ENCODE results near the gene IGDCC3.

IGDCC3 gene

DNA sequence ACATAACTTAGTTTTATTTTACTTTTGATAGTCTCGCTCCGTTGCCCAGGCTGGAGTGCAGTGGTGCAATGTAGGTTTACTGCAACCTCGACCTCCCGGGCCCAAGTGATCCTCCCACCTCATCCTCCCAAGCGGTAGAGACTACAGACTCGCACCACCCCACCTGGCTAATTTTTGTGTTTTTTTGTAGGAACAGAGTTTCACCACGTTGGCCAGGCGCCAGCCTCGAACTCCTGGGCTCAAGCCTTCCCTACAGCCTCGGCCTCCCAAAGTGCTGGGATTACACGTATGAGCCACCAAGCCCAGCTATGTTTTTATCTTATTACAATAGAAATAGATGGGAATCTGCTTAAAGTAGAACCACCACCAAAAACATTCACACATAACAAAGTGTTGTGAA is 79.1 kb downstream of the IGDCC3 start:
- Histone ChIP-seq H3K4me3 (ENCODE audit: insufficient read depth, low read length, poor library complexity, severe bottlenecking) (no peak overlapping the region), H3K4me2 (ENCODE audit: low read depth, low read length, poor library complexity, severe bottlenecking) (no peak overlapping the region)

DNA sequence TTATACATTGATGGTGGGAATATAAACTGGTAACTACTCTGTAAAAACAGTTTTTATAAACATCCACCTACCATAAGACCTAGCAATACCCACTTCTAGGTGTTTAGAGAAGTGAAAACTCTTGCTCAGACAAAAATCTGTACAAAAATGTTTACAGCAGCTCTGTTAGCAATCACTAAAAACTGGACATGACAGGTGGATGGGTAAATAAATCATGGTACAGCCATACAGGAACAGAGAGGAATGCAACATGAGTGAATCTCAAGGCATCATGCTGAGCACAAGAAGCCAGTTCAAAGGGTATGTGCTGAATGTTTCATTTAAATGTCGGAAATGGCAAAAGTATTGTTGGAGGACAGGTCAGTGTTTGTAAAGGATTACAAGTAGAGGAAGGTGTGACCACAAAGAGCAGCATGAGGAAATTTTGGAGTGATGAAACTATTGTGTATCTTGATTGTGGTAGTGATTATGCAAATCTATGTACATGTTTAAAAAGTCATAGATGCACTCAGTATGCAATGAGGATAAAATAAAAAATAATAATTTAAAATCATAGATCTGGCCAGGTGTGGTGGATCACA is 84.8 kb downstream of the IGDCC3 start:
- Histone ChIP-seq H3K4me3 (ENCODE audit: insufficient read depth, low read length, poor library complexity, severe bottlenecking) (no peak overlapping the region), H3K9me2 (replicated peaks; ENCODE audit: insufficient read depth, low read length) (no peaks in the 10 kb centered on the region), H3K9ac (ENCODE audit: low read length) (no peak overlapping the region), H3K27ac (ENCODE audit: low read depth, low read length) (no peak overlapping the region), H3K27me3 (ENCODE audit: low read length) (no peaks in the 10 kb centered on the region), H3K9me3 (ENCODE audit: insufficient read depth, low read length) (no peaks in the 10 kb centered on the region), H4K20me1 (ENCODE audit: low read depth, low read length) (no peaks in the 10 kb centered on the region), H2AFZ (ENCODE audit: low read depth, low read length, severe bottlenecking) (no peak overlapping the region), H3F3A (ENCODE audit: insufficient read depth) (peaks cover 28% of the 10 kb centered on the region), H3K36me3 (ENCODE audit: low read length) (no peaks in the 10 kb centered on the region), H3K4me2 (ENCODE audit: low read depth, low read length, poor library complexity, severe bottlenecking) (no peak overlapping the region), H3K79me2 (ENCODE audit: insufficient read depth, low read length) (no peaks in the 10 kb centered on the region)
- TF ChIP-seq, protein P1, sequence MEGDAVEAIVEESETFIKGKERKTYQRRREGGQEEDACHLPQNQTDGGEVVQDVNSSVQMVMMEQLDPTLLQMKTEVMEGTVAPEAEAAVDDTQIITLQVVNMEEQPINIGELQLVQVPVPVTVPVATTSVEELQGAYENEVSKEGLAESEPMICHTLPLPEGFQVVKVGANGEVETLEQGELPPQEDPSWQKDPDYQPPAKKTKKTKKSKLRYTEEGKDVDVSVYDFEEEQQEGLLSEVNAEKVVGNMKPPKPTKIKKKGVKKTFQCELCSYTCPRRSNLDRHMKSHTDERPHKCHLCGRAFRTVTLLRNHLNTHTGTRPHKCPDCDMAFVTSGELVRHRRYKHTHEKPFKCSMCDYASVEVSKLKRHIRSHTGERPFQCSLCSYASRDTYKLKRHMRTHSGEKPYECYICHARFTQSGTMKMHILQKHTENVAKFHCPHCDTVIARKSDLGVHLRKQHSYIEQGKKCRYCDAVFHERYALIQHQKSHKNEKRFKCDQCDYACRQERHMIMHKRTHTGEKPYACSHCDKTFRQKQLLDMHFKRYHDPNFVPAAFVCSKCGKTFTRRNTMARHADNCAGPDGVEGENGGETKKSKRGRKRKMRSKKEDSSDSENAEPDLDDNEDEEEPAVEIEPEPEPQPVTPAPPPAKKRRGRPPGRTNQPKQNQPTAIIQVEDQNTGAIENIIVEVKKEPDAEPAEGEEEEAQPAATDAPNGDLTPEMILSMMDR (IDR thresholded peaks at IDR 0.05; ENCODE audit: insufficient read depth, low read length, poor library complexity, severe bottlenecking) = no peak
- TF ChIP-seq EZH2phosphoT487 (conservative IDR thresholded peaks at IDR 0.05; ENCODE audit: low read length) = no peak

More for the DNA sequence above, 79.1 kb downstream of the IGDCC3 start:
- no peak overlapping the region for H3K9ac ChIP-seq (ENCODE audit: low read length)
- H3K27me3 ChIP-seq (ENCODE audit: low read length) = no peaks in the 10 kb centered on the region
- no peaks in the 10 kb centered on the region for H3K9me2 ChIP-seq (replicated peaks; ENCODE audit: insufficient read depth, low read length)
- no peaks in the 10 kb centered on the region for H3K36me3 ChIP-seq (ENCODE audit: low read length)
- H3K9me3 ChIP-seq (ENCODE audit: insufficient read depth, low read length) = no peaks in the 10 kb centered on the region
- no peaks in the 10 kb centered on the region for H4K20me1 ChIP-seq (ENCODE audit: low read depth, low read length)
- H3K27ac ChIP-seq (ENCODE audit: low read depth, low read length) = no peak overlapping the region
- TF ChIP-seq EZH2phosphoT487 (conservative IDR thresholded peaks at IDR 0.05; ENCODE audit: low read length) = no peak
- TF ChIP-seq, protein P1 (IDR thresholded peaks at IDR 0.05; ENCODE audit: insufficient read depth, low read length, poor library complexity, severe bottlenecking) = no peak
- no peak overlapping the region for H2AFZ ChIP-seq (ENCODE audit: low read depth, low read length, severe bottlenecking)
- H3K79me2 ChIP-seq (ENCODE audit: insufficient read depth, low read length) = no peaks in the 10 kb centered on the region
- peaks cover 23% of the 10 kb centered on the region for H3F3A ChIP-seq (ENCODE audit: insufficient read depth)

DNA sequence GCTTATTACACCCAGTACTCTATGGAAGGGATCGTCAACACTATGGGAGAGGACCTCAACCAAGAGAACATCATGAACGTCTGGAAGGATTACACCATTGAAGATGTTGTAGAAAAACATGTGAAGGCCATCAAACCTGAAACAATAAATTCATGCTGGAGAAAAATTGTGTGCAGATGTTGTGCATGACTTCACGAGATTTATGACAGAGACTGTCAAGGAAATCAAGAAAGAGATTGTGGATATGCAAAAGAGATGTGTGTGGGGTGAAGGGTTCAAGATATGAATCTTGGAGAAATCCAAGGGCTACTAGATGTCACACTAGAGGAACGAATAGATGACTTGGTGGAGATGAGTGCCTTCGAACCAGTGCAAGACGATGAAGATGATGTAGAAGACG is 87.6 kb downstream of the IGDCC3 start:
- H4K20me1 ChIP-seq (ENCODE audit: low read depth, low read length) = no peaks in the 10 kb centered on the region
- H3K79me2 ChIP-seq (ENCODE audit: insufficient read depth, low read length) = no peaks in the 10 kb centered on the region
- H3K9me3 ChIP-seq (ENCODE audit: insufficient read depth, low read length) = no peaks in the 10 kb centered on the region
- no peak overlapping the region for H2AFZ ChIP-seq (ENCODE audit: low read depth, low read length, severe bottlenecking)
- H3K4me3 ChIP-seq (ENCODE audit: insufficient read depth, low read length, poor library complexity, severe bottlenecking) = no peak overlapping the region
- H3K9ac ChIP-seq (ENCODE audit: low read length) = no peak overlapping the region
- no peak overlapping the region for H3K4me2 ChIP-seq (ENCODE audit: low read depth, low read length, poor library complexity, severe bottlenecking)
- H3F3A ChIP-seq (ENCODE audit: insufficient read depth) = peaks cover 12% of the 10 kb centered on the region; the same call in 1 of the 2 replicates
- no peaks in the 10 kb centered on the region for H3K36me3 ChIP-seq (ENCODE audit: low read length)
- no peaks in the 10 kb centered on the region for H3K9me2 ChIP-seq (replicated peaks; ENCODE audit: insufficient read depth, low read length)
- TF ChIP-seq, protein P1 (IDR thresholded peaks at IDR 0.05; ENCODE audit: insufficient read depth, low read length, poor library complexity, severe bottlenecking) = no peak
- TF ChIP-seq EZH2phosphoT487 (conservative IDR thresholded peaks at IDR 0.05; ENCODE audit: low read length) = no peak
- no peak overlapping the region for H3K27ac ChIP-seq (ENCODE audit: low read depth, low read length)
- no peaks in the 10 kb centered on the region for H3K27me3 ChIP-seq (ENCODE audit: low read length)
